Activated T-cell treated with anti-CD3 and anti-CD28 coated beads, Interleukin-2, amount 50 U/mL, for 48 hours (primary cell): ENCODE results near the gene LRRC4C.

Source experiments
- DNase-seq, 2 experiments: peaks; one replicate each; pipeline ENCODE4 v3.0.0-alpha.2; 2020

The LRRC4C gene

GRCh38 chr11:41245704-41246398 is 213.6 kb downstream of the LRRC4C start:
- DNase-seq: no peak

GRCh38 chr11:41245184-41245583 is 214.3 kb downstream of the LRRC4C start:
- no peak for DNase-seq

- no peak for DNase-seq
Observed at GRCh38 chr11:41237382-41237781, 222.1 kb downstream of the LRRC4C start.

GRCh38 chr11:41235668-41236067 is 223.8 kb downstream of the LRRC4C start:
- DNase-seq: no peak

GRCh38 chr11:41225856-41226633 is 233.4 kb downstream of the LRRC4C start:
- no peak for DNase-seq

- no peak for DNase-seq
Observed at GRCh38 chr11:41222236-41222635, 237.2 kb downstream of the LRRC4C start.

GRCh38 chr11:41206388-41206787 is 253.1 kb downstream of the LRRC4C start:
- DNase-seq: no peak

- peak; percentile 16 to 21 for DNase-seq
Observed at GRCh38 chr11:41201156-41201555, 258.3 kb downstream of the LRRC4C start.

GRCh38 chr11:41190437-41191082 is 268.9 kb downstream of the LRRC4C start:
- DNase-seq: no peak

- no peak for DNase-seq
Observed at GRCh38 chr11:41189701-41190436, 269.6 kb downstream of the LRRC4C start.

GRCh38 chr11:41177791-41178190 is 281.7 kb downstream of the LRRC4C start:
- DNase-seq: no peak

- no peak for DNase-seq
Observed at GRCh38 chr11:41175304-41175972, 284.0 kb downstream of the LRRC4C start.

GRCh38 chr11:41146326-41146725 is 313.1 kb downstream of the LRRC4C start:
- no peak for DNase-seq

- DNase-seq: no peak
Observed at GRCh38 chr11:41145420-41145819, 314.0 kb downstream of the LRRC4C start.

- no peak for DNase-seq
Observed at GRCh38 chr11:41134971-41135370, 324.5 kb downstream of the LRRC4C start.

- no peak for DNase-seq
Observed at GRCh38 chr11:41133023-41133422, 326.4 kb downstream of the LRRC4C start.

- no peak for DNase-seq
Observed at GRCh38 chr11:41121600-41121999, 337.9 kb downstream of the LRRC4C start.

- no peak for DNase-seq
Observed at GRCh38 chr11:41119484-41119883, 340.0 kb downstream of the LRRC4C start.

- no peak for DNase-seq
Observed at GRCh38 chr11:41118521-41118920, 340.9 kb downstream of the LRRC4C start.

- no peak for DNase-seq
Observed at GRCh38 chr11:41116970-41117369, 342.5 kb downstream of the LRRC4C start.

- no peak for DNase-seq
Observed at GRCh38 chr11:41115066-41115465, 344.4 kb downstream of the LRRC4C start.

- DNase-seq: no peak
Observed at GRCh38 chr11:41113160-41113559, 346.3 kb downstream of the LRRC4C start.

GRCh38 chr11:41110527-41110926 is 348.9 kb downstream of the LRRC4C start:
- DNase-seq: no peak
